Measurements from ENCODE around the gene POLD4. TPM values are rescaled to one million over a fixed set of nuclear protein-coding genes. Genes with fewer than 3 reads are reported as not detected.

The POLD4 gene
- total and polyA plus RNA-seq, 4 donors, result 18.8 to 246 (median 86.0) TPM

DNA sequence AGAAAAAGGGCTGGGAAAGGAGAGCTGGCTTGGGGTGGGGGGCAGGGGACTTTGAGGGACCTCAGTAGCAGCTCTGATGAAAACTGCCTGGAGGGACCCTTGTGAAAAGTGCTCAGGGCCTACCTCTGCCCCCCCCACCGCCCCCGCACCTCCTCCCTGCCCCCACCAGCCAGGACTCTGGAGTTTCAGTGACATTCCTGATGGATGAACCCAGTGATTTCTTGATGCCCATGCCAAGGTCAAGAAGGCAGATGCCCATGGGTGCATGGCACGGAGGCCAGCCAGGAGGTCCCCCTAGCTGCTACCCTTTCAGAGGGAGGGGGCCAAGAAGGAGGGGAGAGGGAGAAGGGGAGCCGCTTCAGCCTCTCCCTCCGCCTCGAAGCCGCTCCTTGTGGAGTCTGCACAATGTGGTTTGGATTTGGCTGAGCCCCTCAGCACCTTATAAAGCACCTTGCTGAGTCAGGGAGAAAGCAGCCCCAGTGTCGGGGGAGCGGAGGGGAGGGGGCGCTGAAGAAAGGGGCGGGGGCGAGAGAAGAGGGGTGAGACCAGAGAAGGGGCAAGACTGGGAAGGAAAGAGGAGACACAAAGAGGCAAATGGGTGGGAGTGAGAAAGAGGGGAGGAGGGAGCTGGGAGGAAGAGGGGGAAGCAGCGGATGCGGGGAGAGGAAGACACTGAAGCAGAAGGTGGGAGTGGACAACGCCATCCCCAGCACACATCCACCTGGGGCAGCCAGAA is 22.1 kb upstream of the POLD4 start:
- H3K4me1 ChIP-seq (ENCODE audit: control insufficient read depth in 4 of 4, insufficient read depth in 4 of 4, low read length in 3 of 4), result peaks cover 8 to 24% (median 10%) of the 10 kb centered on the region in 4 donors
- no peak for DNase-seq (ENCODE audit: low spot score)
- no peaks in the 10 kb centered on the region for H3K36me3 ChIP-seq (ENCODE audit: control insufficient read depth in 4 of 4, insufficient read depth in 3 of 4, low read depth in 1 of 4, low read length in 3 of 4)
- H3K9ac ChIP-seq (ENCODE audit: low read depth in 1 of 2, low read length in 2 of 2), result no peak overlapping the region
- TF ChIP-seq, protein P1, sequence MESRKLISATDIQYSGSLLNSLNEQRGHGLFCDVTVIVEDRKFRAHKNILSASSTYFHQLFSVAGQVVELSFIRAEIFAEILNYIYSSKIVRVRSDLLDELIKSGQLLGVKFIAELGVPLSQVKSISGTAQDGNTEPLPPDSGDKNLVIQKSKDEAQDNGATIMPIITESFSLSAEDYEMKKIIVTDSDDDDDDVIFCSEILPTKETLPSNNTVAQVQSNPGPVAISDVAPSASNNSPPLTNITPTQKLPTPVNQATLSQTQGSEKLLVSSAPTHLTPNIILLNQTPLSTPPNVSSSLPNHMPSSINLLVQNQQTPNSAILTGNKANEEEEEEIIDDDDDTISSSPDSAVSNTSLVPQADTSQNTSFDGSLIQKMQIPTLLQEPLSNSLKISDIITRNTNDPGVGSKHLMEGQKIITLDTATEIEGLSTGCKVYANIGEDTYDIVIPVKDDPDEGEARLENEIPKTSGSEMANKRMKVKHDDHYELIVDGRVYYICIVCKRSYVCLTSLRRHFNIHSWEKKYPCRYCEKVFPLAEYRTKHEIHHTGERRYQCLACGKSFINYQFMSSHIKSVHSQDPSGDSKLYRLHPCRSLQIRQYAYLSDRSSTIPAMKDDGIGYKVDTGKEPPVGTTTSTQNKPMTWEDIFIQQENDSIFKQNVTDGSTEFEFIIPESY (IDR thresholded peaks at IDR 0.05), result no peak
- TF ChIP-seq, protein P2, sequence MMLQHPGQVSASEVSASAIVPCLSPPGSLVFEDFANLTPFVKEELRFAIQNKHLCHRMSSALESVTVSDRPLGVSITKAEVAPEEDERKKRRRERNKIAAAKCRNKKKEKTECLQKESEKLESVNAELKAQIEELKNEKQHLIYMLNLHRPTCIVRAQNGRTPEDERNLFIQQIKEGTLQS (IDR thresholded peaks at IDR 0.05), result no peak
- TF ChIP-seq SP1 (IDR thresholded peaks at IDR 0.05) (no peak), RAD21 (IDR thresholded peaks at IDR 0.05) (no peak), FOXA2 (IDR thresholded peaks at IDR 0.05) (no peak), FOXA1 (IDR thresholded peaks at IDR 0.05) (no peak), YY1 (IDR thresholded peaks at IDR 0.05) (no peak), TAF1 (conservative IDR thresholded peaks at IDR 0.05) (no peak), HNF4G (IDR thresholded peaks at IDR 0.05) (no peak), GABPA (IDR thresholded peaks at IDR 0.05 in 1 of 2, conservative IDR thresholded peaks at IDR 0.05 in 1 of 2) (no peak), EGR1 (IDR thresholded peaks at IDR 0.05; ENCODE audit: low read depth in 2 of 2) (no peak), HNF4A (conservative IDR thresholded peaks at IDR 0.05) (no peak), RXRA (IDR thresholded peaks at IDR 0.05) (no peak)
- TF ChIP-seq, protein P3, sequence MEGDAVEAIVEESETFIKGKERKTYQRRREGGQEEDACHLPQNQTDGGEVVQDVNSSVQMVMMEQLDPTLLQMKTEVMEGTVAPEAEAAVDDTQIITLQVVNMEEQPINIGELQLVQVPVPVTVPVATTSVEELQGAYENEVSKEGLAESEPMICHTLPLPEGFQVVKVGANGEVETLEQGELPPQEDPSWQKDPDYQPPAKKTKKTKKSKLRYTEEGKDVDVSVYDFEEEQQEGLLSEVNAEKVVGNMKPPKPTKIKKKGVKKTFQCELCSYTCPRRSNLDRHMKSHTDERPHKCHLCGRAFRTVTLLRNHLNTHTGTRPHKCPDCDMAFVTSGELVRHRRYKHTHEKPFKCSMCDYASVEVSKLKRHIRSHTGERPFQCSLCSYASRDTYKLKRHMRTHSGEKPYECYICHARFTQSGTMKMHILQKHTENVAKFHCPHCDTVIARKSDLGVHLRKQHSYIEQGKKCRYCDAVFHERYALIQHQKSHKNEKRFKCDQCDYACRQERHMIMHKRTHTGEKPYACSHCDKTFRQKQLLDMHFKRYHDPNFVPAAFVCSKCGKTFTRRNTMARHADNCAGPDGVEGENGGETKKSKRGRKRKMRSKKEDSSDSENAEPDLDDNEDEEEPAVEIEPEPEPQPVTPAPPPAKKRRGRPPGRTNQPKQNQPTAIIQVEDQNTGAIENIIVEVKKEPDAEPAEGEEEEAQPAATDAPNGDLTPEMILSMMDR (IDR thresholded peaks at IDR 0.05; ENCODE audit: low read depth, low read length, missing input control), result no peak
- TF ChIP-seq, protein P4, sequence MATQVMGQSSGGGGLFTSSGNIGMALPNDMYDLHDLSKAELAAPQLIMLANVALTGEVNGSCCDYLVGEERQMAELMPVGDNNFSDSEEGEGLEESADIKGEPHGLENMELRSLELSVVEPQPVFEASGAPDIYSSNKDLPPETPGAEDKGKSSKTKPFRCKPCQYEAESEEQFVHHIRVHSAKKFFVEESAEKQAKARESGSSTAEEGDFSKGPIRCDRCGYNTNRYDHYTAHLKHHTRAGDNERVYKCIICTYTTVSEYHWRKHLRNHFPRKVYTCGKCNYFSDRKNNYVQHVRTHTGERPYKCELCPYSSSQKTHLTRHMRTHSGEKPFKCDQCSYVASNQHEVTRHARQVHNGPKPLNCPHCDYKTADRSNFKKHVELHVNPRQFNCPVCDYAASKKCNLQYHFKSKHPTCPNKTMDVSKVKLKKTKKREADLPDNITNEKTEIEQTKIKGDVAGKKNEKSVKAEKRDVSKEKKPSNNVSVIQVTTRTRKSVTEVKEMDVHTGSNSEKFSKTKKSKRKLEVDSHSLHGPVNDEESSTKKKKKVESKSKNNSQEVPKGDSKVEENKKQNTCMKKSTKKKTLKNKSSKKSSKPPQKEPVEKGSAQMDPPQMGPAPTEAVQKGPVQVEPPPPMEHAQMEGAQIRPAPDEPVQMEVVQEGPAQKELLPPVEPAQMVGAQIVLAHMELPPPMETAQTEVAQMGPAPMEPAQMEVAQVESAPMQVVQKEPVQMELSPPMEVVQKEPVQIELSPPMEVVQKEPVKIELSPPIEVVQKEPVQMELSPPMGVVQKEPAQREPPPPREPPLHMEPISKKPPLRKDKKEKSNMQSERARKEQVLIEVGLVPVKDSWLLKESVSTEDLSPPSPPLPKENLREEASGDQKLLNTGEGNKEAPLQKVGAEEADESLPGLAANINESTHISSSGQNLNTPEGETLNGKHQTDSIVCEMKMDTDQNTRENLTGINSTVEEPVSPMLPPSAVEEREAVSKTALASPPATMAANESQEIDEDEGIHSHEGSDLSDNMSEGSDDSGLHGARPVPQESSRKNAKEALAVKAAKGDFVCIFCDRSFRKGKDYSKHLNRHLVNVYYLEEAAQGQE (IDR thresholded peaks at IDR 0.05), result no peak
- TF ChIP-seq, protein P5, sequence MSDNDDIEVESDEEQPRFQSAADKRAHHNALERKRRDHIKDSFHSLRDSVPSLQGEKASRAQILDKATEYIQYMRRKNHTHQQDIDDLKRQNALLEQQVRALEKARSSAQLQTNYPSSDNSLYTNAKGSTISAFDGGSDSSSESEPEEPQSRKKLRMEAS (IDR thresholded peaks at IDR 0.05), result no peak
- H3K9me3 ChIP-seq (ENCODE audit: control insufficient read depth in 4 of 4, low read length in 3 of 4), result no peaks in the 10 kb centered on the region
- WGBS, result 53% methylated on average over 15 of the region's 15 CpGs
- H3K27me3 ChIP-seq (ENCODE audit: control insufficient read depth in 4 of 4, insufficient read depth in 4 of 4, low read length in 3 of 4), result no peaks in the 10 kb centered on the region
- no peak overlapping the region for H3K4me3 ChIP-seq (ENCODE audit: low read depth in 1 of 3, low read length in 3 of 3)
- H3K27ac ChIP-seq (ENCODE audit: low read depth in 1 of 2, low read length in 2 of 2), result no peak overlapping the region
